GM12892 (cell line): Measurements from ENCODE around the gene VPS8.

ENCODE experiments used
- DNase-seq: peaks from one replicate; pipeline ENCODE4 v3.0.0; 2011; ENCODE audit not compliant: insufficient read length
- FAIRE-seq: peaks from 2 replicates; lab custom pipeline; 2011; peaks lifted over from hg19 to GRCh38; lab: Jason Lieb, UNC
- POLR2A ChIP-seq: IDR thresholded peaks from 2 replicates; pipeline ENCODE4 v1.6.1; 2011; ENCODE audit warnings: low read depth, low read length, control low read depth
- POLR2AphosphoS5 ChIP-seq: IDR thresholded peaks from 2 replicates; pipeline ENCODE4 v1.6.1; 2011; ENCODE audit warnings: low read depth, low read length, control low read depth
- TAF1 ChIP-seq: IDR thresholded peaks from 2 replicates; pipeline ENCODE4 v1.6.1; 2011; ENCODE audit warnings: low read depth, mild to moderate bottlenecking, control low read depth, low read length, borderline replicate concordance

The VPS8 gene

DNA sequence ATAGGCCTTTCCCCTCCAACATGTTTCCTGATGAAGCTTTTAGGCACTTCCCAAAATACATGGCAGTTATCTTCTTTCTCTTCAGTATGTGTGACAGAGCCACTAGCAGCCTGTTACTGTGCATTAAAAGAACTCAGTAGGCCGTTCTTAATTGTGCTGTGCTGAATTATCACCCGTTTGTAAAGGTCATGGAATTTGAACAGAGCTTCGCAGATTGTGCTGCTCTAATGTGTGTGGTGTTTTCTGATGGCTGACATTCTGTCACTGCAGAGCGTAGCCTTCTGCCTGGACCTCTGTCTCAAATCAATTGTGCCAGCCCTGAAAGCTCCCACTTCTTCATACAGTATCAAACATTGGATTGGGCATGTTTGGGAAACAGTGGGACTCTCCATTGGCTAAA is 229.6 kb downstream of the VPS8 start:
- DNase-seq (no peak), FAIRE-seq (no peak)
- TF ChIP-seq TAF1 = no peak
- TF ChIP-seq POLR2AphosphoS5 = no peak

DNA sequence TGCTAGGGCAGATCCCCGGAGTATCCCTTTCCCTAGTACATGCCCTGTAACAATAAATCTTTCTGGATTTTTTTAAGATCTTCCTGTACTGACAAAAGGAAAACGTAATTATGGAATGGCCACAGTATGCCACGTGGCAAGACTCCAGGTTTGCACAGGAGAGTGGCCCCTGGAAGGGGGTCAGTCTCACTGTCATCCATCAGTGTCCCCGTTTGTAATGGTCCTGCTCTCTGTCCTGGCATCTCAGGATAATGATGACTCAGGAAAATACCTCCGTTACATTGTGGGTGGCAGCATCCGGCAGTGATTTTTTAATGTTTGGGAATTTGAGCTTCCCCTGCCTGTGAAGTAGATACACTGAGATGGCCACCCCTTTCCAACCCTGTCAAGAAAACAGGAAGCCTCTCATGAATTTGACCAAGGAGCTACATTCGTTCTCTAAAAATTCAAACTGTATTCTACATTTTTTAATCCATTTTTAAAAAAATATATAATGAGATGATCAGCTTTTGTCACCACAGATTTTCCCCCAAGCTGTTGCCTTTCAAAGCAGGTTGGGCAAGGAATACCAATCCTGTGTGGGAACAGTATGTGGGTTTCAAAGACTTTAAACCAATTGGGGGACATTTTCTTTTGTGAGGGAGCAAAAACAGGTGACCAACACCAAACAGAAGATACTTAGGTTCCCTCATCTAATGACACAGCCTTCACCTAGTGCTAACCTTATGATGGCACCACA is 230.5 kb downstream of the VPS8 start:
- no peak for FAIRE-seq

DNA sequence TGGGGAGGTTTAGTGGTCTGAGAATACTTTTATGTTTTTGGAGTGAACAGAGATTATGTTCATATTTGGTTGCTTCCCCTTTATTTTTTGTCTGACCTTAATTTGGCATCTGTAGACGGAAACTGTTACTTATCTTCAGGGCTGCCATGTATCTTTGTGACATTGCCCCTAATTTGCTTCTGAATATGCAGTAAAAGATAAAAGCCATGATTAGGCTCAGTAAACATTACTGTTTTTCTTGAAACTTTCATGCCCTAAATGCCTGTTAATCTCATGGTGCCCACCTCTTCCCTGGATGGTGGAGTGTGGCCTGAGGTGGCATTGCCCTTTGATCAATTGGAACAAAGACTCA is 234.2 kb downstream of the VPS8 start:
- FAIRE-seq = no peak
- DNase-seq = no peak
- TF ChIP-seq TAF1 (no peak), POLR2A (no peak), POLR2AphosphoS5 (no peak)

More for the DNA sequence above, 230.5 kb downstream of the VPS8 start:
- DNase-seq = no peak
- no peak for TF ChIP-seq TAF1

DNA sequence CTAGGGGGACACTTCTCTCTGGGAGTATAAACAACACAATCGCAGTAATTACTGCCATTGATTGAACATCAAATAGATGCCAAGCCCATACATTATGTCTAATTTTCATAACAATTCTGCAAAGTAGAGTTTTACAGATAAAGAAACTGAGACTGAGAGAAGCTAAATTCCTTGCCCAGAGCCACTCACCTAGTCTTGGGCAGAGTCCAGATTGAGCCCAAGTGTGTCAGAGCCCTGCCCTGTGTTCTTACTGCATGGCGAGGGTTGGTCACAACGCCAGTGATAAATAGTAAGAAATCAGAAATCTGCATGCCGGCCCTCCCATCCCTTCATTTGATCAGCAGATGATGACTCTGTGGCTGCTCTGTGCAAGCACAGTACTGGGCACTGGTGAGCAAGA is 234.6 kb downstream of the VPS8 start:
- TF ChIP-seq POLR2A (no peak), POLR2AphosphoS5 (no peak), TAF1 (no peak)
- DNase-seq (no peak), FAIRE-seq (no peak)

DNA sequence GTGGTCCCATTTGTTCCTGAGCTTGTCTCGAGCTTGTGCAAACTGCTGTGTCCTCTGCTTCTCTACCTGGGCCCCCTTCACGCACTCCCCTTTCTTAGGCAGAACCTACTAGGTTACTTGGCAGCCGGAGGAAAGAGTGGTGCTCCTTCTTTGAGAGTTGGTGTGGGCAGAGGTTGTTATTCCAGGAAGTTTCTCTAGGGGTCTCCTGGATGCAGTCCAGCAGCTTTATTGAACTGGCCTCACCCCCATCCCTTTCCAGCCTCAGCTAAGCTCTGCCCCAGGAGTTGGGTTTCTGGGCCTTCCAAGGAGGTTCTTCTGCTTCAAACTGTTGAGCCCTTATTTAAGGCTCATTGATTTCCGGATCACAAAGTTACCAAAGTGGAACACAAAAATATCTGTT is 237.7 kb downstream of the VPS8 start:
- no peak for DNase-seq
- FAIRE-seq = no peak
- TF ChIP-seq POLR2A (no peak), TAF1 (no peak), POLR2AphosphoS5 (no peak)

DNA sequence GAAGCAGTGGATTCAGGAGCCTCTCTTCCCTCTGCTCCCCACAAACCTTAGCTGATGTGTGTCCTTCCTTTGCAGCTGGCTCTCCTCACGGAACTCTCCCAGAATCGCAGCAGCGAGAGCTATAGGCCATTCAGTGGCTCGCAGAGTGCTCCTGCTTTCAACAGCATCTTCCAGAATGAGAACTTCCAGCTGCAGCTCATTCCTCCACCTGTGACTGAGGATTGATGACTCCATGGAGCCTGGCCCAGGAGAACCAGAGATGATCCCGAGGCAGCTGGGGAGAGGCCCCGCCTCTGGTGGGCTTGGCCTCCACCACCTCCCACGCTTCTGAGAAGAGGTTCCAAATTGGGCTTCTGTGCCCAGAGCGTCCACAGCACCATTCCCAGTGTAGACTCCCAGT is 239.8 kb downstream of the VPS8 start:
- TF ChIP-seq POLR2AphosphoS5 (no peak), POLR2A (no peak), TAF1 (no peak)
- FAIRE-seq = no peak
- DNase-seq = no peak

DNA sequence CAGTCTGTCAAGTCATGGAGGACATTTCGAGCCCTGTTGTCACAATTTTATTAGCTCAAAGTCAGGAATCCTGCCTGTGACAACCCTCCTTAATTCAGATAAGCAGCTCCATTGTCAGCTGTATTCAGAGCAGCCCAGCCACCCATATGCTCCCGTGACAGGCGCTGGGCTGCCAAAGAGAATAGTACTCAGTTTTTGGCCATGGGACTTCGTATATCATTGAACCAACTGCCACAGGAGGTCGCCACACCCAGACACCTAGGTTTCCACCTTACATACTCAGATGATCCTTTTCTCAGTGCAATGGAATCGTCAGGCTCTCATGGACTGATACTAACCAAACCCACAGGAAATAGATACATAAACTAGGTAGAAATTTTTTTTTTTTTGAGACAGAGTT is 240.7 kb downstream of the VPS8 start:
- no peak for DNase-seq
- no peak for TF ChIP-seq TAF1
- no peak for TF ChIP-seq POLR2AphosphoS5
- TF ChIP-seq POLR2A = no peak
- FAIRE-seq = no peak

DNA sequence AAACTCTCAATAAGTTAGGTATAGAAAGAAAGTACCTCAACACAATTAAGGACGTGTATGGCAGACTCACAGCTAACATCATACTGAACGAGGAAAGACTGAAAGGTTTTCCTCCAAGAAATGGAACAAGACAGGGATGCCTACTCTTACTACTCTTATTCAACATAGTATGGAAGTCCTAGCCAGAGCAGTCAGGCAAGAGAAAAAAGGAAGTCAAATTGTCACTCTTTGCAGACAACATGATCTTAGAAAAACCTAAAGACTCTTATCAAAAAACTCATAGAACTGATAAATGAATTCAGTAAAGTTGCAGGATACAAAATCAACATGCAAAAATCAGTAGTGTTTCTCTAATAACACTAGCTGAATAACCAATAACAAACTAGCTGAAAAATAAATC is 244.9 kb downstream of the VPS8 start:
- TF ChIP-seq POLR2A = no peak
- FAIRE-seq = no peak

DNA sequence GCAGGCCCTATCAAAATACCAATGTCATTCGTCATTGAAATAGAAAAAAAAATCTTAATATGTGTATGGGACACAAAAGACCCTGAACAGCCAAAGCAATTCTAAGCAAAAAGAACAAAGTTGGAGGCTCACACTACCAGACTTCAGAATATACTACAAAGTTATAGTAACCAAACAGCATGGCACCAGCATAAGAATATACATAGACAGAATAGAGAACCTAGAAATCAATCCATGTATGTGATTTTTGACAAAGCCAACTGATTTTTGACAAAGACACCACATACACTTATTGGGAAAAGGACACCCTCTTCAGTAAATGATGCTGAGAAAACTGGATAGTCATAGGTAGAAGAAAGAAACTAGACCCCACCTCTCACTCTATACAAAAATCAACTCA is 245.9 kb downstream of the VPS8 start:
- FAIRE-seq = no peak
- no peak for TF ChIP-seq POLR2A
- TF ChIP-seq TAF1 = no peak
- TF ChIP-seq POLR2AphosphoS5 = no peak
- DNase-seq = no peak

More for the DNA sequence above, 244.9 kb downstream of the VPS8 start:
- DNase-seq = no peak

DNA sequence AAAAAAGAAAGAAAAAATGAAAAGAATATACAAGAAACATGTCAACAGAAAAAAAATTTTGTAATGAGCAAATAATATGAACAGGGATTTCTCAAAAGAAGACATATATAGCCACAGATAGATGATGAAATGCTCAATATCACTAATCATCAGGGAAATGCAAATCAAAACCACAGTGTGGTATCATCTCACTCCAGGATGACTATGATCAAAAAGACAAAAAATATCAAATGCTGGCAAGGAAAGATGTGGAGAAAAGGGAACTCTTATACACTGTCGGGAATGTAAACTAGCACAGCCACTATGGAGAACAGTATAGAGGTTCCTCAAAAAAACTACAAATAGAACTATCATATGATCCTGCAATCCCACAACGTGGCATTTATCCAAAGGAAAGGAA is 246.8 kb downstream of the VPS8 start:
- TF ChIP-seq POLR2AphosphoS5 (no peak), POLR2A (no peak)
- FAIRE-seq = no peak

DNA sequence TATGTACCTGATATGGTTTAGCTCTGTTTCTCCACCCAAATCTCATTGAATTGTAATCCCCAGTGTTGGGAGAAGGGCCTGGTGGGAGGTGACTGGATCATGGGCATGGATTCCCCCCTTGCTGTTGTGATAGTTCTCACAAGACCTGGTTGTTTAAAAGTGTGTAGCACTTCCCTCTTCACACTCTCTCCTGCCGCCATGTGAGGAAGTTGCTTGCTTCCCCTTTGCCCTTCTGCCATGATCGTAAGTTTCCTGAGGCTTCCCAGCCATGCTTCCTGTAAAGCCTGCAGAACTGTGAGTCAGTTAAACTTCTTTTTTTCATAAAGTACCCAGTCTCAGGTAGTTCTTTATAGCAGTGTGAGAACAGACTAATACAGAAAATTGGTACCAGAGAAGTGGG is 247.8 kb downstream of the VPS8 start:
- no peak for DNase-seq
- no peak for FAIRE-seq

More for the DNA sequence above, 246.8 kb downstream of the VPS8 start:
- DNase-seq = no peak

DNA sequence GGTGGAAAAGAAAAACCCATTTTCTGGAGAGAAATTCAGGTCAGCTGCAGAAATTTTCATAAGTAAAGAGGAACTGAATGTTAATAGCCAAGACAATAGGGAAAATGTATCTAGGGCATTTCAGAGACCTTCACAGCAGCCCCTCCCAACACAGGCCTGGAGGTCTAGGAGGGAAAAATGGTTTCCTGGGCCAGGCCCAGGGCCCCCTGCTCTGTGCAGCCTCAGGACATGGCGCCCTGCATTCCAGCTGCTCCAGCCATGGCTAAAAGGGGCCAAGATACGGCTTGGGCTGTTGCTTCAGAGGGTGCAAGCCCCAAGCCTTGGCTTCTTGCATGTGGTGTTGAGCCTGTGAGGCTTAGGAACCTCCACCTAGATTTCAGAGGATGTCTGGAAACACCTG is 248.7 kb downstream of the VPS8 start:
- no peak for DNase-seq
- no peak for FAIRE-seq
- TF ChIP-seq POLR2AphosphoS5 = no peak
- TF ChIP-seq POLR2A = no peak
- no peak for TF ChIP-seq TAF1

More for the DNA sequence above, 247.8 kb downstream of the VPS8 start:
- TF ChIP-seq POLR2A = no peak
- TF ChIP-seq TAF1 = no peak
- TF ChIP-seq POLR2AphosphoS5 = no peak

DNA sequence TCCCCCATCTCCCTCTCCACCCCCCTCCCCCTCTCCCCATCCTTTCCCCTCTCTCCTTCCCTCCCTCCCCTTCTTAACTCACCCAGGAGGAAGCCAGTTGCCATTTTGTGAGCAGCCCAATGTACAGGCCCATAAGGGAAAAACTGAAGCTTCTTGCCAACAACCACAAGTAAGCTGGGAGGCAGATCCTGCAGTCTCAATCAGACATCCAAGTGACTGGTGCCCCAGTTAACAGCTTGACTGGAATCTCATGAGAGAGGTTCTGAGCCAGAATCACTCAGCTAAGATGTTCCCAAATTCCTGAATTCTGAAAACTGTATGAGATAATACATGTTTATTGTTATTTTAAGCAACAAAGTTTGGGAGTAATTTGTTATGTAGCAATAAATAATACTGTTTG is 250.2 kb downstream of the VPS8 start:
- no peak for TF ChIP-seq POLR2A
- no peak for TF ChIP-seq POLR2AphosphoS5
- no peak for TF ChIP-seq TAF1
- no peak for FAIRE-seq
- DNase-seq = no peak

DNA sequence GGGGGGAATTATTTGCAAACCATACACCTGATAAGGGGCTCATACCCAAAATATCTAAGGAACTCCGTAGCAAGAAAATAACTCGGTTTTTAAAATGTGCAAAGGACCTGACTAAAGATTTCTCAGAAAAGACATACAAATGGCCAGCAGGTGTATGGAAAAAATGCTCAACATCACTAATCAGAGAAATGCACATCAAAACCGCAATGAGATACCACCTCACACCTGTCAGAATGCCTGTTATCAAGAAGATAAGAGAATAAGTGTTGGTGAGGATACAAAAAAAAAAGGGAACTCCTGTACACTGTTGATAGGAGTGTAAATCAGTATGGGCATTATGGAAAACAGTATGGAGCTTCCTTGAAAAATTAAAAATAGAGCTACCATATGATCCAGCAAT is 251.5 kb downstream of the VPS8 start:
- no peak for DNase-seq
- FAIRE-seq = no peak
- TF ChIP-seq POLR2A (no peak), POLR2AphosphoS5 (no peak), TAF1 (no peak)
